NB4 (cell line): ENCODE data around the gene ACTN1.

Experiments used
- CTCF ChIP-seq: IDR thresholded peaks from one replicate; pipeline ENCODE4 v1.5.1; 2012; ENCODE audit warnings: low read depth, low read length
- MAX ChIP-seq: IDR thresholded peaks from 2 replicates; pipeline ENCODE4 v1.6.1; 2011; ENCODE audit warnings: low read depth, low read length
- MYC ChIP-seq: IDR thresholded peaks from 2 replicates; pipeline ENCODE4 v1.6.1; 2011; ENCODE audit warnings: low read depth, low read length
- POLR2A ChIP-seq: IDR thresholded peaks from 2 replicates; pipeline ENCODE4 v1.6.1; 2011; ENCODE audit warnings: mild to moderate bottlenecking; ENCODE audit not compliant: insufficient read length; ENCODE audit errors: extremely low read depth

- TF ChIP-seq POLR2A (no peak), CTCF (no peak), MAX (no peak), MYC (no peak)
Measured at GRCh38 chr14:68894123-68894522, 85.0 kb downstream of the ACTN1 start.
